Measurements from ENCODE around the gene FPGS.

The FPGS gene

GRCh38 chr9:127816728-127817127 is 14.0 kb downstream of the FPGS start:
- H3K4me3 ChIP-seq (replicated peaks; ENCODE audit: low read depth, low read length): no peak overlapping the region
- no peak for DNase-seq (ENCODE audit: low read depth)
- TF ChIP-seq, protein P1, sequence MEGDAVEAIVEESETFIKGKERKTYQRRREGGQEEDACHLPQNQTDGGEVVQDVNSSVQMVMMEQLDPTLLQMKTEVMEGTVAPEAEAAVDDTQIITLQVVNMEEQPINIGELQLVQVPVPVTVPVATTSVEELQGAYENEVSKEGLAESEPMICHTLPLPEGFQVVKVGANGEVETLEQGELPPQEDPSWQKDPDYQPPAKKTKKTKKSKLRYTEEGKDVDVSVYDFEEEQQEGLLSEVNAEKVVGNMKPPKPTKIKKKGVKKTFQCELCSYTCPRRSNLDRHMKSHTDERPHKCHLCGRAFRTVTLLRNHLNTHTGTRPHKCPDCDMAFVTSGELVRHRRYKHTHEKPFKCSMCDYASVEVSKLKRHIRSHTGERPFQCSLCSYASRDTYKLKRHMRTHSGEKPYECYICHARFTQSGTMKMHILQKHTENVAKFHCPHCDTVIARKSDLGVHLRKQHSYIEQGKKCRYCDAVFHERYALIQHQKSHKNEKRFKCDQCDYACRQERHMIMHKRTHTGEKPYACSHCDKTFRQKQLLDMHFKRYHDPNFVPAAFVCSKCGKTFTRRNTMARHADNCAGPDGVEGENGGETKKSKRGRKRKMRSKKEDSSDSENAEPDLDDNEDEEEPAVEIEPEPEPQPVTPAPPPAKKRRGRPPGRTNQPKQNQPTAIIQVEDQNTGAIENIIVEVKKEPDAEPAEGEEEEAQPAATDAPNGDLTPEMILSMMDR (IDR thresholded peaks at IDR 0.05; ENCODE audit: low read length, missing control alignments): no peak

GRCh38 chr9:127817881-127818434 is 15.3 kb downstream of the FPGS start:
- H3K4me3 ChIP-seq (replicated peaks; ENCODE audit: low read depth, low read length): no peak overlapping the region
- TF ChIP-seq, protein P1 (IDR thresholded peaks at IDR 0.05; ENCODE audit: low read length, missing control alignments): no peak
- no peak for DNase-seq (ENCODE audit: low read depth)

- no peak overlapping the region for H3K4me3 ChIP-seq (replicated peaks; ENCODE audit: low read depth, low read length)
- no peak for DNase-seq (ENCODE audit: low read depth)
- TF ChIP-seq, protein P1 (IDR thresholded peaks at IDR 0.05; ENCODE audit: low read length, missing control alignments): no peak
These were observed 15.9 kb downstream of the FPGS start for GRCh38 chr9:127818574-127818973.

DNA sequence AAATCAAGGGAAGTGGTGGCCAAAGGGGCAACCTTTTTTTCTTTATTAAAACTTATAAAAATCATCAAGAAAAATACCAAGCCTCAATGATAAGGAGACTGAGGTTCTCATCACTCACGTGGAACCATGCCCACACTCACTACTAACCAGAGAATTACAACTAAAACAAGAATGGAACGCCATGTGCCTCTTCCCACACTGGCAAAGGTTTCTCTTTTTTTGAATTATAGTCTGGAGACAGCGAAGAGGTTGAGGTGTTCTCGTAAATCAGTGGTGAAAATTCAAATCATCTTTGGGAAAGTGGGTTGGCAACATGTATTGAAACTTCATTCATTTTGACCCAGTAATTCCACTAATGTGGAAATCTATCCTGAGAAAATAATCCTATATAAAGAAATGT is 19.4 kb downstream of the FPGS start:
- TF ChIP-seq, protein P1 (IDR thresholded peaks at IDR 0.05; ENCODE audit: low read length, missing control alignments): no peak
- H3K4me3 ChIP-seq (replicated peaks; ENCODE audit: low read depth, low read length): no peak overlapping the region
- DNase-seq (ENCODE audit: low read depth): no peak

DNA sequence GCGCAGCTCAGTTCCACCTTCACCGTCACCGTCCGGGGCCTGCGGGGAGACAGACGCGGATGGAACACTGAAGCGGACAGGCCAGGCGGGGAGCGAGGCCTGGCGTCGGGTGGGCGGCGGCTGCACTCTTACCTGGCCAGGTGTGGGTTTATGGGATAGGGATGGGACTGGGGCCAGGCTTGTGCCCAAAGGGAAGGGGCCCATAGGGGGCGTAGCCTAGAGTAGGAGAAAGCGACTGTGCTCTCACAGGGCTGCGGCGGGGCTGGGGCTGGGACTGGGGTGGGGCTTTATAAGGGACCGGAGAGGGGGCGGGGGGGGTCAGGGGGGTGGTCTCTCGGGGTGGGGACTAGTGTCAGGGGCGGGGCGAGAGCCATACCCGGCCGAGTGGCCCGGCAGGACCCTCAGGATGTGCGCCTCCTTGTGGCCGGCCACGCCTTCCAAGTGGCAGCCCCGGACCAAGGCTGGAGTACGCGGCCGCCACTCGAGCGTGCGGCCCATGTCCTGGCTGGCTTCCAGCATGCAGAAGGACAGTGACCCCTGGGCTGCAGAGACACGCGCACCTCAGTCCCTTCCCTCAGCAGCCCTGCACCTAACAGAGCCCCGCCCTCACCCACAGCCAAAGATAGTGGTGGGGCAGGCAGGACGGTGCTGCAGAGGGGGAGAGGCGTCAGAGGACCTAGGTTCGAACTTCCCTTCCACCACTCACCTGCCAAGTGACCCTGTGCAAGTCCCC is 22.8 kb downstream of the FPGS start:
- no peak for DNase-seq (ENCODE audit: low read depth)
- H3K4me3 ChIP-seq (replicated peaks; ENCODE audit: low read depth, low read length): no peak overlapping the region
- TF ChIP-seq, protein P1 (IDR thresholded peaks at IDR 0.05; ENCODE audit: low read length, missing control alignments): no peak

DNA sequence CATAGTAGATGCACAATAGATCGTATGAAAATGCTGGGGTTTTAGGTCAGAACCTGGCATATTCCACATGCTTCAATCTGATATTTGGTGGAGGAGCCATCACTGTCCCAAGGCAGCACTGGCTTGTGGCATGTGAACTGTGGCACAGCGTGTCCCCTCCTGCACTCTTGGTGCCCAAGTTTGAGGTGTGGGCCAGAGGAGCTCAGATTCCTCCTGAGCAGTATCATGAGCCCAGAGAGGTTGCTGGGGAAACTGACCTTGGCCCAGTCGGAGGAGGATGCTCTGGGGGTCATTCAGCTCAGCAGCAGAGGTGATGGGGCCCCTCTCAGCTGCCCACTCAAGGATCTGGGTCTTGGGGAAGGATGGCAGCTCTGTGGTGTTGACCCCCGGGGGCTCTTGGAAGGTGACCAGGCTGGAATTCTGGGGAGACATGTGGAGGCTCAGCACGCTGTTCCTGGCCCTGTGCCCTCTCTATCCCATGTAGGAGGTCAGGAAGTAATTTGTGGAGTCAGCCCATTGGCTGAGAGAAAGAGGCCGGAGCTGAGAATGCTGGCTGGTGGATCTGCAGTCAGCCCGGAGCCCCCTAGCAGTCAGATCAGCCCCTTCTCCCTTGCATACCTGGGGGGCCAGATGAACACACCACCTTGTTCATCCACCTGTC is 23.7 kb downstream of the FPGS start:
- no peak overlapping the region for H3K4me3 ChIP-seq (replicated peaks; ENCODE audit: low read depth, low read length)
- TF ChIP-seq, protein P1 (IDR thresholded peaks at IDR 0.05; ENCODE audit: low read length, missing control alignments): no peak
- DNase-seq (ENCODE audit: low read depth): no peak
